A673 (cell line): ENCODE results near the gene CEP95. TPM values are rescaled to one million over a fixed set of nuclear protein-coding genes. Genes with fewer than 3 reads are reported as not detected.

ENCODE experiments used
- BruUV-seq: library from RNA; stranded (reverse); fragments of 400-500 nt; replicated peaks from 2 replicates; lab custom pipeline; 2021; lab: Mats Ljungman, UMichigan
- CTCF ChIA-PET: fragments of 300-600 bp; sonication (Branson Sonifier 250); formaldehyde crosslinking; loops from one replicate; lab custom pipeline; 2022; ENCODE audit warnings: antibody characterized with exemption; lab: Charles Lee
- POLR2A ChIA-PET: fragments of 300-600 bp; sonication (Branson Sonifier 250); formaldehyde crosslinking; loops from one replicate; lab custom pipeline; 2022; ENCODE audit warnings: antibody characterized with exemption; ENCODE audit not compliant: low non-redundant PET; lab: Charles Lee
- DNase-seq: peaks from one replicate; pipeline ENCODE4 v3.0.0-alpha.2; 2015; ENCODE audit warnings: low spot score
- H3K27ac ChIP-seq: fragments of 200-600 bp; sonication (generic); 2 replicates; pipeline ENCODE4 v1.5.1; 2016; ENCODE audit warnings: mixed run types, low read depth, mild to moderate bottlenecking, mixed read lengths, antibody characterized with exemption, low read length; ENCODE audit not compliant: poor library complexity, severe bottlenecking
- H3K27me3 ChIP-seq: fragments of 200-600 bp; sonication (generic); replicated peaks from 2 replicates; pipeline ENCODE4 v1.6.1; 2017; ENCODE audit warnings: mixed run types, low read depth, mild to moderate bottlenecking, mixed read lengths, antibody characterized with exemption, low read length; ENCODE audit not compliant: insufficient read depth, poor library complexity
- H3K36me3 ChIP-seq: fragments of 200-600 bp; sonication (generic); 2 replicates; pipeline ENCODE4 v1.6.1; 2016; ENCODE audit warnings: mixed run types, mild to moderate bottlenecking, mixed read lengths, antibody characterized with exemption, low read length; ENCODE audit not compliant: insufficient read depth, poor library complexity, severe bottlenecking
- H3K4me1 ChIP-seq: fragments of 200-600 bp; sonication (generic); 2 replicates; pipeline ENCODE4 v1.6.1; 2017; ENCODE audit warnings: mixed run types, mild to moderate bottlenecking, mixed read lengths, antibody characterized with exemption, low read length; ENCODE audit not compliant: insufficient read depth, poor library complexity, severe bottlenecking
- H3K4me3 ChIP-seq: fragments of 200-600 bp; sonication (generic); 2 replicates; pipeline ENCODE4 v1.5.1; 2016; ENCODE audit warnings: low read depth, mixed run types, mild to moderate bottlenecking, mixed read lengths, low read length; ENCODE audit not compliant: poor library complexity, severe bottlenecking
- H3K9me3 ChIP-seq: fragments of 200-600 bp; sonication (generic); 2 replicates; pipeline ENCODE4 v1.6.1; 2016; ENCODE audit warnings: mixed run types, low read depth, mild to moderate bottlenecking, mixed read lengths, antibody characterized with exemption, low read length; ENCODE audit not compliant: poor library complexity, severe bottlenecking
- EZH2 ChIP-seq: fragments of 200-600 bp; sonication (generic); IDR thresholded peaks from 2 replicates; pipeline ENCODE4 v1.6.1; 2017; ENCODE audit warnings: borderline replicate concordance, low read depth, mild to moderate bottlenecking, mixed read lengths, antibody characterized with exemption, low read length; ENCODE audit not compliant: poor library complexity, severe bottlenecking
- intact Hi-C: fragments of 100-400 bp; cut with micrococcal nuclease; formaldehyde crosslinking; loops from one replicate; pipeline ENCODE4 v1.10.0; 2022; ENCODE audit not compliant: unreplicated experiment
- total RNA-seq: library from RNA; stranded (reverse); gene quantifications from 2 replicates; pipeline ENCODE4 v1.2.3, GENCODE V29; 2021
- TF ChIP-seq, protein P1 (sequence below): fragments of 300-800, 200-600 bp; sonication (generic); conservative IDR thresholded peaks from 2 replicates; pipeline ENCODE4 v1.5.1; 2017; ENCODE audit warnings: low read depth, mild to moderate bottlenecking, antibody characterized with exemption, low read length, moderate library complexity, mixed read lengths

Gene CEP95
- total RNA-seq, 1 experiment from 2014 or later: 66.8 TPM

- H3K9me3 ChIP-seq: no peaks in the 10 kb centered on the region
- TF ChIP-seq, protein P1, sequence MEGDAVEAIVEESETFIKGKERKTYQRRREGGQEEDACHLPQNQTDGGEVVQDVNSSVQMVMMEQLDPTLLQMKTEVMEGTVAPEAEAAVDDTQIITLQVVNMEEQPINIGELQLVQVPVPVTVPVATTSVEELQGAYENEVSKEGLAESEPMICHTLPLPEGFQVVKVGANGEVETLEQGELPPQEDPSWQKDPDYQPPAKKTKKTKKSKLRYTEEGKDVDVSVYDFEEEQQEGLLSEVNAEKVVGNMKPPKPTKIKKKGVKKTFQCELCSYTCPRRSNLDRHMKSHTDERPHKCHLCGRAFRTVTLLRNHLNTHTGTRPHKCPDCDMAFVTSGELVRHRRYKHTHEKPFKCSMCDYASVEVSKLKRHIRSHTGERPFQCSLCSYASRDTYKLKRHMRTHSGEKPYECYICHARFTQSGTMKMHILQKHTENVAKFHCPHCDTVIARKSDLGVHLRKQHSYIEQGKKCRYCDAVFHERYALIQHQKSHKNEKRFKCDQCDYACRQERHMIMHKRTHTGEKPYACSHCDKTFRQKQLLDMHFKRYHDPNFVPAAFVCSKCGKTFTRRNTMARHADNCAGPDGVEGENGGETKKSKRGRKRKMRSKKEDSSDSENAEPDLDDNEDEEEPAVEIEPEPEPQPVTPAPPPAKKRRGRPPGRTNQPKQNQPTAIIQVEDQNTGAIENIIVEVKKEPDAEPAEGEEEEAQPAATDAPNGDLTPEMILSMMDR: no peak
- TF ChIP-seq EZH2: no peak
- no peaks in the 10 kb centered on the region for H3K27me3 ChIP-seq
- no TSS peak for BruUV-seq
- no peak overlapping the region for H3K27ac ChIP-seq
- H3K4me3 ChIP-seq: no peak overlapping the region
- ChIA-PET CTCF (no interaction called here), POLR2A (no interaction called here)
- DNase-seq: no peak
- peaks cover 88% of the 10 kb centered on the region for H3K36me3 ChIP-seq
- intact Hi-C loops: no loop called here
- peaks cover 12% of the 10 kb centered on the region for H3K4me1 ChIP-seq
Observed at GRCh38 chr17:64515419-64515818, 8.6 kb downstream of the CEP95 start.

- BruUV-seq: no TSS peak
- intact Hi-C loops: no loop called here
- ChIA-PET POLR2A (no interaction called here), CTCF (no interaction called here)
- H3K36me3 ChIP-seq: peaks cover 88% of the 10 kb centered on the region
- H3K27me3 ChIP-seq: no peaks in the 10 kb centered on the region
- no peak overlapping the region for H3K27ac ChIP-seq
- DNase-seq: no peak
- H3K4me3 ChIP-seq: no peak overlapping the region
- H3K9me3 ChIP-seq: no peaks in the 10 kb centered on the region
- peaks cover 12% of the 10 kb centered on the region for H3K4me1 ChIP-seq
- TF ChIP-seq, protein P1: no peak
- TF ChIP-seq EZH2: no peak
Observed at GRCh38 chr17:64515829-64516228, 9.1 kb downstream of the CEP95 start.

DNA sequence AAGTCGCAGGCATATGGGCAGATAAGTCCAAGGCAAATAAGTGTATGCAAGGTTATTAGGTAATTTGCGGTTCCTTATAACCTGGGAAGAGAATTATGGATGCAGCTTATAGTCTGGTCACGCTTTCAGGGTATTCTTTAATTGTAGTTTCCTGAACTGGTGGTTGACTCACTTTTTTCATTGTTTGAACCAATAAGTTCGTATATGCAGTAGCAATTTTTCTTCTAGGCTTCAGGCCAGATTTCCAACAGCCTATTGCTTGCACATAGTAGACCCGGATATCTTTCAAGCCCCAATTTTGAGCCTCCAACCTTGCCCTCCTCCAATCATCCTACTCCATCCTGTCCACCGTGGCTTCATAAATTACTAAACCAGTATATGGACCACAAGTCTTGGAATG is 12.8 kb downstream of the CEP95 start:
- ChIA-PET CTCF (no interaction called here), POLR2A (no interaction called here)
- intact Hi-C loops: no loop called here
- Histone ChIP-seq H3K4me3 (no peak overlapping the region), H3K27me3 (no peaks in the 10 kb centered on the region), H3K4me1 (peaks cover 12% of the 10 kb centered on the region), H3K27ac (peak overlapping the region; percentile 34), H3K36me3 (peaks cover 89% of the 10 kb centered on the region), H3K9me3 (no peaks in the 10 kb centered on the region)
- peak; percentile 61 for DNase-seq
- no TSS peak for BruUV-seq
- TF ChIP-seq EZH2: no peak
- TF ChIP-seq, protein P1: no peak
